Activated CD8-positive, alpha-beta memory T cell treated with anti-CD3 and anti-CD28 coated beads, Interleukin-2, amount 10 ng/mL, durations not matched to agents 7 days and 5 days (primary cell): ENCODE data around the gene CCDC112. TPM values are rescaled to one million over a fixed set of nuclear protein-coding genes. Genes with fewer than 3 reads are reported as not detected.

Experiments
- ATAC-seq: fragments of 150-1000 bp; cut with Tn5 transposase; one replicate; pipeline ENCODE4 v1.10.0; 2021; ENCODE audit warnings: moderate library complexity
- CTCF ChIA-PET: fragments of 350-600 bp; sonication (Branson Sonifier 250); formaldehyde crosslinking; loops from one replicate; lab custom pipeline; 2021; ENCODE audit warnings: antibody characterized with exemption; lab: Charles Lee
- DNase-seq: peaks from one replicate; pipeline ENCODE4 v3.0.0-alpha.2; 2020
- H3K27ac Mint-ChIP-seq: one replicate; pipeline ENCODE4 v1.8.0; 2021; ENCODE audit warnings: mild to moderate bottlenecking, mixed read lengths
- H3K27me3 Mint-ChIP-seq: one replicate; pipeline ENCODE4 v1.8.0; 2021; ENCODE audit warnings: mixed read lengths
- H3K36me3 Mint-ChIP-seq: one replicate; pipeline ENCODE4 v1.8.0; 2021; ENCODE audit warnings: mild to moderate bottlenecking, mixed read lengths
- H3K4me1 Mint-ChIP-seq: one replicate; pipeline ENCODE4 v1.8.0; 2021; ENCODE audit warnings: mixed read lengths
- H3K4me3 Mint-ChIP-seq: one replicate; pipeline ENCODE4 v1.8.0; 2021; ENCODE audit warnings: mild to moderate bottlenecking, moderate library complexity, mixed read lengths
- H3K9me3 Mint-ChIP-seq: one replicate; pipeline ENCODE4 v1.8.0; 2022; ENCODE audit warnings: low read depth, mixed read lengths
- total RNA-seq, 2 experiments: library from RNA; stranded (reverse); gene quantifications; one replicate each; pipeline ENCODE4 v1.2.3, GENCODE V29; 2021

Gene CCDC112
- total RNA-seq, 2 experiments from 2014 or later: 0.40 to 1.5 TPM

DNA sequence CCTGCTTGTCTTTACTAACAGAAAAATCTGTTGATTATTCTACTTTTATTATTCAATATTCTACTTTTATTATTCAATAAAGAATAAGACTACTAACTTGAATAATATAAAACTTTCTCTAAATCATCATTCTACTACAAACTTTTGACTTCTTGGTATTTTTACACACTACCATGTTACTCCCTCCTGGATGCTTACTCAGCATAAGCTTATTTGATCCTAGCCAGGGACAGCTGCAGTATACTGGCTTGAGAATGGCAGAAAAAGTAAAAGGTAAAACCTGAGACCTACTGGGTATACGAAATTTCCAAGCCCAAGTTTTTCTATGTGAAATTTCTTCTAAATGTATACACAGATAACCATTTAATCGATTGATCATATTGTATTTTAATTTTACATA lies 59.9 kb downstream of the CCDC112 start:
- H3K9me3 Mint-ChIP-seq: no peaks in the 10 kb centered on the region
- CTCF ChIA-PET: interaction anchor here (1.6 kb wide), 1 partner anchor 9 kb away, joined by 5 read pairs; no protein-coding TSS in a partner anchor
- no peak overlapping the region for H3K27ac Mint-ChIP-seq

GRCh38 chr5:115231598-115231997 lies 64.9 kb downstream of the CCDC112 start:
- no peak overlapping the region for H3K27ac Mint-ChIP-seq
- DNase-seq (no peak), ATAC-seq (no peak)
- no peak overlapping the region for H3K4me3 Mint-ChIP-seq
- H3K27me3 Mint-ChIP-seq: no peaks in the 10 kb centered on the region
- peaks cover 34% of the 10 kb centered on the region for H3K36me3 Mint-ChIP-seq
- H3K4me1 Mint-ChIP-seq: no peaks in the 10 kb centered on the region
- H3K9me3 Mint-ChIP-seq: no peaks in the 10 kb centered on the region
- CTCF ChIA-PET: interaction anchor here (0.9 kb wide), 1 partner anchor 133 kb away, joined by 3 read pairs; no protein-coding TSS in a partner anchor

More for the DNA sequence above, 59.9 kb downstream of the CCDC112 start:
- ATAC-seq (no peak), DNase-seq (no peak)
- no peaks in the 10 kb centered on the region for H3K27me3 Mint-ChIP-seq
- no peaks in the 10 kb centered on the region for H3K4me1 Mint-ChIP-seq
- no peak overlapping the region for H3K4me3 Mint-ChIP-seq
- peaks cover 17% of the 10 kb centered on the region for H3K36me3 Mint-ChIP-seq

GRCh38 chr5:115229606-115230005 lies 66.8 kb downstream of the CCDC112 start:
- Mint-ChIP-seq H3K9me3 (no peaks in the 10 kb centered on the region), H3K36me3 (peaks cover 34% of the 10 kb centered on the region), H3K27ac (no peak overlapping the region), H3K27me3 (no peaks in the 10 kb centered on the region), H3K4me1 (no peaks in the 10 kb centered on the region), H3K4me3 (no peak overlapping the region)
- ATAC-seq (no peak), DNase-seq (no peak)
- CTCF ChIA-PET: interaction anchor here (0.5 kb wide), 1 partner anchor 16 kb away, joined by 3 read pairs; no protein-coding TSS in a partner anchor

DNA sequence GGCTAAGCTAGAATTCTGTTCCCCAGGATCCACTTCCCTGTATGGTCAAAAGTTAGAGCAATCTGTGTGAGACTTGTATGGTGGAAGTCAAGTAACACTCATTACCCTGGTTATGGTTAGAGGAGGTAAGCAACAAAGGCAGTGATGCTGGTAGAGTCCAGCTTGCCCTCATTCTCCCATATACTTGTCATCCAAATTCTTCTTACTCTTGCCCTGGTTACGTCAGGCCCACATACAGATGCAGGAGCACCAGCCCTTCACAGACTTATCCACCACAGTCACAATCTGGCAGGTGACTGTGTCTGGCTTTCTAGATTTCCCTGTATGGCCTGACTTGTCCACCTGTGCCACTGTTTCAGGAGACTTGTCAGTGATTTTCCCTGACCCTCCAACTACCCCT lies 69.2 kb downstream of the CCDC112 start:
- Mint-ChIP-seq H3K36me3 (peaks cover 39% of the 10 kb centered on the region), H3K4me1 (no peaks in the 10 kb centered on the region), H3K9me3 (no peaks in the 10 kb centered on the region), H3K27ac (no peak overlapping the region), H3K4me3 (no peak overlapping the region), H3K27me3 (no peaks in the 10 kb centered on the region)
- DNase-seq: no peak
- no peak for ATAC-seq
- CTCF ChIA-PET: no interaction called here

Other genes with a start within 250 kb of the CCDC112 start
- gene TRIM36, start 126.7 kb downstream of the CCDC112 start, total RNA-seq: under 1 TPM in 1 of 2 experiments, not detected in 1; 0.29 TPM
- 10 to 100 TPM; 29.9 to 33.3 TPM for gene PGGT1B, start 33.8 kb downstream of the CCDC112 start, total RNA-seq
- 10 to 100 TPM; 13.3 to 13.5 TPM for gene FEM1C, start 248.1 kb upstream of the CCDC112 start, total RNA-seq